Measurements from ENCODE around the gene CTXND2.

DNA sequence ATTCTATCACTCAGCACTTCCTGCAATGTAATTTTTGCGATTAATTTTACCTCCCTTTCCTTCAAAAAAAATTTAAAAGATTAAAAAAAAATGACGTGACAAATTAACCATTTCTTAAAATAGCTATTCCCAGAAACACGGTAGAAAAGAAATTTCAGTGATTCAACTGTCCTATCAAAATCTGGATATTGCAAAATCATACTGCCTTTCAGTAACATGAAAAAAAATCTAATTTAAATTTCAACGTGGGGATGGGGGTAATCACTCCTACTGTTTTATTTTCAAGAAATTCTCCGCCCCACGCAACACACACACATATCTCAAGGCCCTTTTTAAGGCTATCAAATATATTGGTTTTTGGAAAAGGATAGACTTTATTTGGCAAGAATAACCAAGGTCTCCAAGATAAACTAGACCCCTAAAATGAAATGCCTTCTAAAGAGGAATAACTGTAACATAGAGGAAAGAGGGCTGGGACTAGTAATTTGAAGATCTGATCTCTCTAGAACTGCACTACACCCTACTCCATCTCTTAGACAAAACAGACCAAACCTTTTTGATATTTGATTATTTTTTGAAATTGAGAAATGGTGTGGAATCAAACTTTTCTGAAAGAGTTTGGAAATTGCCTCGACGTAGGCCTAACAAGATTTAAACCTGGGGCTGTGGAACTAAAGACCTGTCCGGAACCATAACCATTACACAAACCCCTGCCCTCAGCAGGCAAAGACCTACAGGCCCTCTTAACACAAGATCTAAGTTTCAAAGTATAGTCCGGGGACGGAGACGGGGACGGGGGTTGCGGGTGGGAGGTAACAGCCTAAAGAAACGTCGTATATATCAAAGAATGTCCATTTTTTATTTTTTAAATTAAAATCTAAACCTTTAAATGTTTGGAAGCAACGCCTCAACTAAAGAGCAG, 11.5 kb upstream of the CTXND2 start:
- TF ChIP-seq, protein P1, sequence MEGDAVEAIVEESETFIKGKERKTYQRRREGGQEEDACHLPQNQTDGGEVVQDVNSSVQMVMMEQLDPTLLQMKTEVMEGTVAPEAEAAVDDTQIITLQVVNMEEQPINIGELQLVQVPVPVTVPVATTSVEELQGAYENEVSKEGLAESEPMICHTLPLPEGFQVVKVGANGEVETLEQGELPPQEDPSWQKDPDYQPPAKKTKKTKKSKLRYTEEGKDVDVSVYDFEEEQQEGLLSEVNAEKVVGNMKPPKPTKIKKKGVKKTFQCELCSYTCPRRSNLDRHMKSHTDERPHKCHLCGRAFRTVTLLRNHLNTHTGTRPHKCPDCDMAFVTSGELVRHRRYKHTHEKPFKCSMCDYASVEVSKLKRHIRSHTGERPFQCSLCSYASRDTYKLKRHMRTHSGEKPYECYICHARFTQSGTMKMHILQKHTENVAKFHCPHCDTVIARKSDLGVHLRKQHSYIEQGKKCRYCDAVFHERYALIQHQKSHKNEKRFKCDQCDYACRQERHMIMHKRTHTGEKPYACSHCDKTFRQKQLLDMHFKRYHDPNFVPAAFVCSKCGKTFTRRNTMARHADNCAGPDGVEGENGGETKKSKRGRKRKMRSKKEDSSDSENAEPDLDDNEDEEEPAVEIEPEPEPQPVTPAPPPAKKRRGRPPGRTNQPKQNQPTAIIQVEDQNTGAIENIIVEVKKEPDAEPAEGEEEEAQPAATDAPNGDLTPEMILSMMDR (IDR thresholded peaks at IDR 0.05 in 8 of 11, conservative IDR thresholded peaks at IDR 0.05 in 3 of 11) = no peak
- no peak for TF ChIP-seq POLR2AphosphoS5 (IDR thresholded peaks at IDR 0.05)

Measured in spleen (tissue), 7 donors.